HepG2 (cell line): ENCODE results near the gene ALDH2. TPM values are rescaled to one million over a fixed set of nuclear protein-coding genes. Genes with fewer than 3 reads are reported as not detected.

ENCODE experiments used
- EED ChIP-seq: sonication (generic); formaldehyde crosslinking; IDR thresholded peaks from 2 replicates; pipeline ENCODE4 v1.5.0; 2020; ENCODE audit warnings: mild to moderate bottlenecking, missing genetic modification reagents
- KAT7 ChIP-seq: IDR thresholded peaks from 2 replicates; pipeline ENCODE4 v1.6.1; 2018; ENCODE audit warnings: borderline replicate concordance, missing compliant biosample characterization
- MEF2D ChIP-seq: sonication (generic); formaldehyde crosslinking; IDR thresholded peaks from 2 replicates; pipeline ENCODE4 v1.5.1; 2020; ENCODE audit warnings: mild to moderate bottlenecking, missing genetic modification reagents
- SETDB1 ChIP-seq: sonication (generic); formaldehyde crosslinking; IDR thresholded peaks from 2 replicates; pipeline ENCODE4 v1.5.1; 2020; ENCODE audit warnings: missing genetic modification reagents, mild to moderate bottlenecking, borderline replicate concordance
- SRF ChIP-seq: IDR thresholded peaks from 2 replicates; pipeline ENCODE4 v1.6.1; 2011; ENCODE audit warnings: mild to moderate bottlenecking, low read depth, low read length, moderate library complexity
- YY1 ChIP-seq: IDR thresholded peaks from 2 replicates; pipeline ENCODE4 v1.6.1; 2011; ENCODE audit warnings: low read length, low read depth, moderate library complexity, mild to moderate bottlenecking; ENCODE audit not compliant: insufficient read depth, insufficient replicate concordance
- ZFAT ChIP-seq: sonication (generic); formaldehyde crosslinking; conservative IDR thresholded peaks from 2 replicates; pipeline ENCODE4 v1.8.1; 2023; ENCODE audit warnings: missing genetic modification reagents, inconsistent platforms
- ZNF12 ChIP-seq: sonication (generic); formaldehyde crosslinking; IDR thresholded peaks from 2 replicates; pipeline ENCODE4 v1.5.0; 2020; ENCODE audit warnings: missing genetic modification reagents
- ZNF205 ChIP-seq: IDR thresholded peaks from 2 replicates; pipeline ENCODE4 v1.6.1; 2018; ENCODE audit warnings: missing biosample characterization, missing genetic modification reagents
- polyA plus RNA-seq, 8 experiments: library from polyadenylated mRNA; depleted of rRNA in 3 of 8; stranded (reverse) in 7 of 8; unstranded in 1 of 8; fragments of >200 nt; fragmentation: Illumina TruSeq in 4 of 8; extraction: Trizol in 4 of 8; gene quantifications; 2 replicates each; pipeline versions ENCODE4 v1.2.1 to v1.2.3, GENCODE V29; 2011 to 2016; ENCODE audit warnings: low read depth in 4 of 8, missing spikeins in 1 of 8, mixed read lengths in 1 of 8; ENCODE audit not compliant: insufficient read depth in 1 of 8
- total RNA-seq, 5 experiments: library from RNA; depleted of rRNA; stranded (reverse); fragments of >200 nt; fragmentation: Illumina TruSeq; extraction: Trizol; gene quantifications; 2 replicates each; pipeline ENCODE4 v1.2.3, GENCODE V29; 2016; ENCODE audit warnings: low read depth in 1 of 5
- TF ChIP-seq, protein P1 (sequence below): sonication (generic); formaldehyde crosslinking; IDR thresholded peaks from one replicate; pipeline ENCODE4 v1.5.1; 2020; ENCODE audit warnings: mild to moderate bottlenecking, missing genetic modification reagents; ENCODE audit errors: not compliant biosample characterization
- TF ChIP-seq, protein P2 (sequence below), 2 experiments: fragments of 450-650 bp in 1 of 2; sonication (generic) in 1 of 2; formaldehyde crosslinking; IDR thresholded peaks; 2 replicates each; pipeline versions ENCODE4 v1.5.0 to v1.8.0; 2020 to 2022; ENCODE audit warnings: mild to moderate bottlenecking in 1 of 2, missing genetic modification reagents in 1 of 2
- TF ChIP-seq, protein P3 (sequence below): sonication (generic); formaldehyde crosslinking; conservative IDR thresholded peaks from 2 replicates; pipeline ENCODE4 v1.8.1; 2023; ENCODE audit warnings: missing genetic modification reagents
- TF ChIP-seq, protein P4 (sequence below): sonication (generic); formaldehyde crosslinking; IDR thresholded peaks from 2 replicates; pipeline ENCODE4 v1.4.0; 2020; ENCODE audit warnings: missing genetic modification reagents
- TF ChIP-seq, protein P5 (sequence below): sonication (generic); formaldehyde crosslinking; IDR thresholded peaks from 2 replicates; pipeline ENCODE4 v1.4.0; 2020; ENCODE audit warnings: missing genetic modification reagents, low read depth, mild to moderate bottlenecking, borderline replicate concordance

The ALDH2 gene
- total and polyA plus RNA-seq, 2 of the 13 experiments (the other 11 are each of a cell fraction or from before 2014, with no cell fraction given) = 78.8 to 103 TPM

DNA sequence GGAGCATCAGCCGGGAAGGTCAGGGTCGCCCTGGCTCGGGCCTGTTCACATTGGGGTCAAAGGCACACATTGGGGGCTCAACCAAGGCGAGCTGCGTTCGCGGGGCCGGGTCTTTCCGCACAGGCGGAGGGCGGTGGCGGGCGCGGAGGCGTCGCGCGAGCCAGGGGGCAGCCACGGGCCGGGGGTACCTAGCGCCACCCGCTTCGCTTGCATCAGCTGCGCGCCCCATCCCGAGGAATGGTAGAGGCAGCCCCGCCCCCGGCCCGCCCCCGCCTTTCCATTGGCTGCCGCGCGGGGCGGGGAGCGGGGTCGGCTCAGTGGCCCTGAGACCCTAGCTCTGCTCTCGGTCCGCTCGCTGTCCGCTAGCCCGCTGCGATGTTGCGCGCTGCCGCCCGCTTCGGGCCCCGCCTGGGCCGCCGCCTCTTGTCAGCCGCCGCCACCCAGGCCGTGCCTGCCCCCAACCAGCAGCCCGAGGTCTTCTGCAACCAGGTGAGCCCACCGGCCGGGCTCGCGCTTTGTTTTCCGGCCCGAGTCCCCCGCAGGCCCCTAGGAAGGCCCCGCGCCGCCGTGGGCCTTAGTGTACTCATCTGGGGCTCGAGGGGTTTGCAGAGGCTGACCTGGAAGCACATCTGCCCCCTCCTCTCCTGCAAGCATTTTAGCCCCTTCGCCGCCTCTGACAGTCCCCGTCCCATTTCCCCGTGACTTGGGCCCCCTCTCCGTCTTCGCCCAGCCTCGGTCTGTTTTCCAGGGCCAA lies at the start of gene ALDH2 (continued):
- TF ChIP-seq ZNF12 (CRISPR knock-in tag) (no peak), ZNF205 (CRISPR knock-in tag) (0 out of 2 replicates have a peak, but pooled peaks have one; percentile 32), SRF (no peak), ZFAT (CRISPR knock-in tag) (no peak), SETDB1 (CRISPR knock-in tag) (no peak), YY1 (peak; percentile 20), MEF2D (no peak), EED (CRISPR knock-in tag) (peak; percentile 56; the same call in 1 of the 2 replicates), KAT7 (CRISPR knock-in tag) (peak; percentile 45; the same call in 1 of the 2 replicates)
- TF ChIP-seq, protein P1, sequence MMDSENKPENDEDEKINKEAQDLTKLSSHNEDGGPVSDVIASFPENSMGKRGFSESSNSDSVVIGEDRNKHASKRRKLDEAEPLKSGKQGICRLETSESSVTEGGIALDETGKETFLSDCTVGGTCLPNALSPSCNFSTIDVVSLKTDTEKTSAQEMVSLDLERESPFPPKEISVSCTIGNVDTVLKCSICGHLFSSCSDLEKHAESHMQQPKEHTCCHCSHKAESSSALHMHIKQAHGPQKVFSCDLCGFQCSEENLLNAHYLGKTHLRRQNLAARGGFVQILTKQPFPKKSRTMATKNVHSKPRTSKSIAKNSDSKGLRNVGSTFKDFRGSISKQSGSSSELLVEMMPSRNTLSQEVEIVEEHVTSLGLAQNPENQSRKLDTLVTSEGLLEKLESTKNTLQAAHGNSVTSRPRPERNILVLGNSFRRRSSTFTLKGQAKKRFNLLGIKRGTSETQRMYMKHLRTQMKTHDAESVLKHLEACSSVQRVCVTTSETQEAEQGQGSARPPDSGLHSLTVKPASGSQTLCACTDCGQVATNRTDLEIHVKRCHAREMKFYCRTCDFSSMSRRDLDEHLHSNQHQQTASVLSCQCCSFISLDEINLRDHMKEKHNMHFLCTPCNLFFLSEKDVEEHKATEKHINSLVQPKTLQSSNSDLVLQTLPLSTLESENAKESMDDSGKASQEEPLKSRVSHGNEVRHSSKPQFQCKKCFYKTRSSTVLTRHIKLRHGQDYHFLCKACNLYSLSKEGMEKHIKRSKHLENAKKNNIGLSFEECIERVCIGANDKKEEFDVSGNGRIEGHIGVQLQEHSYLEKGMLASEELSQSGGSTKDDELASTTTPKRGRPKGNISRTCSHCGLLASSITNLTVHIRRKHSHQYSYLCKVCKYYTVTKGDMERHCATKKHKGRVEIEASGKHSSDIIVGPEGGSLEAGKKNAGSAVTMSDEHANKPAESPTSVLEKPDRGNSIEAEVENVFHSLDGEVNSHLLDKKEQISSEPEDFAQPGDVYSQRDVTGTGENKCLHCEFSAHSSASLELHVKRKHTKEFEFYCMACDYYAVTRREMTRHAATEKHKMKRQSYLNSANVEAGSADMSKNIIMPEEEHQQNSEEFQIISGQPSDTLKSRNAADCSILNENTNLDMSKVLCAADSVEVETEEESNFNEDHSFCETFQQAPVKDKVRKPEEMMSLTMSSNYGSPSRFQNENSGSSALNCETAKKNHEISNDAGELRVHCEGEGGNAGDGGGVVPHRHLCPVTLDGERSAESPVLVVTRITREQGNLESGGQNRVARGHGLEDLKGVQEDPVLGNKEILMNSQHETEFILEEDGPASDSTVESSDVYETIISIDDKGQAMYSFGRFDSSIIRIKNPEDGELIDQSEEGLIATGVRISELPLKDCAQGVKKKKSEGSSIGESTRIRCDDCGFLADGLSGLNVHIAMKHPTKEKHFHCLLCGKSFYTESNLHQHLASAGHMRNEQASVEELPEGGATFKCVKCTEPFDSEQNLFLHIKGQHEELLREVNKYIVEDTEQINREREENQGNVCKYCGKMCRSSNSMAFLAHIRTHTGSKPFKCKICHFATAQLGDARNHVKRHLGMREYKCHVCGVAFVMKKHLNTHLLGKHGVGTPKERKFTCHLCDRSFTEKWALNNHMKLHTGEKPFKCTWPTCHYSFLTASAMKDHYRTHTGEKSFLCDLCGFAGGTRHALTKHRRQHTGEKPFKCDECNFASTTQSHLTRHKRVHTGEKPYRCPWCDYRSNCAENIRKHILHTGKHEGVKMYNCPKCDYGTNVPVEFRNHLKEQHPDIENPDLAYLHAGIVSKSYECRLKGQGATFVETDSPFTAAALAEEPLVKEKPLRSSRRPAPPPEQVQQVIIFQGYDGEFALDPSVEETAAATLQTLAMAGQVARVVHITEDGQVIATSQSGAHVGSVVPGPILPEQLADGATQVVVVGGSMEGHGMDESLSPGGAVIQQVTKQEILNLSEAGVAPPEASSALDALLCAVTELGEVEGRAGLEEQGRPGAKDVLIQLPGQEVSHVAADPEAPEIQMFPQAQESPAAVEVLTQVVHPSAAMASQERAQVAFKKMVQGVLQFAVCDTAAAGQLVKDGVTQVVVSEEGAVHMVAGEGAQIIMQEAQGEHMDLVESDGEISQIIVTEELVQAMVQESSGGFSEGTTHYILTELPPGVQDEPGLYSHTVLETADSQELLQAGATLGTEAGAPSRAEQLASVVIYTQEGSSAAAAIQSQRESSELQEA (CRISPR knock-in tag) = peak; percentile 55
- TF ChIP-seq, protein P2, sequence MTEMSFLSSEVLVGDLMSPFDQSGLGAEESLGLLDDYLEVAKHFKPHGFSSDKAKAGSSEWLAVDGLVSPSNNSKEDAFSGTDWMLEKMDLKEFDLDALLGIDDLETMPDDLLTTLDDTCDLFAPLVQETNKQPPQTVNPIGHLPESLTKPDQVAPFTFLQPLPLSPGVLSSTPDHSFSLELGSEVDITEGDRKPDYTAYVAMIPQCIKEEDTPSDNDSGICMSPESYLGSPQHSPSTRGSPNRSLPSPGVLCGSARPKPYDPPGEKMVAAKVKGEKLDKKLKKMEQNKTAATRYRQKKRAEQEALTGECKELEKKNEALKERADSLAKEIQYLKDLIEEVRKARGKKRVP (CRISPR knock-in tag; IDR thresholded peaks at IDR 0.05) = peak in 1 of 2 experiments; percentile 99; a peak in 2 of 4 replicates
- TF ChIP-seq, protein P3, sequence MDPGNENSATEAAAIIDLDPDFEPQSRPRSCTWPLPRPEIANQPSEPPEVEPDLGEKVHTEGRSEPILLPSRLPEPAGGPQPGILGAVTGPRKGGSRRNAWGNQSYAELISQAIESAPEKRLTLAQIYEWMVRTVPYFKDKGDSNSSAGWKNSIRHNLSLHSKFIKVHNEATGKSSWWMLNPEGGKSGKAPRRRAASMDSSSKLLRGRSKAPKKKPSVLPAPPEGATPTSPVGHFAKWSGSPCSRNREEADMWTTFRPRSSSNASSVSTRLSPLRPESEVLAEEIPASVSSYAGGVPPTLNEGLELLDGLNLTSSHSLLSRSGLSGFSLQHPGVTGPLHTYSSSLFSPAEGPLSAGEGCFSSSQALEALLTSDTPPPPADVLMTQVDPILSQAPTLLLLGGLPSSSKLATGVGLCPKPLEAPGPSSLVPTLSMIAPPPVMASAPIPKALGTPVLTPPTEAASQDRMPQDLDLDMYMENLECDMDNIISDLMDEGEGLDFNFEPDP (CRISPR knock-in tag) = no peak
- TF ChIP-seq, protein P4, sequence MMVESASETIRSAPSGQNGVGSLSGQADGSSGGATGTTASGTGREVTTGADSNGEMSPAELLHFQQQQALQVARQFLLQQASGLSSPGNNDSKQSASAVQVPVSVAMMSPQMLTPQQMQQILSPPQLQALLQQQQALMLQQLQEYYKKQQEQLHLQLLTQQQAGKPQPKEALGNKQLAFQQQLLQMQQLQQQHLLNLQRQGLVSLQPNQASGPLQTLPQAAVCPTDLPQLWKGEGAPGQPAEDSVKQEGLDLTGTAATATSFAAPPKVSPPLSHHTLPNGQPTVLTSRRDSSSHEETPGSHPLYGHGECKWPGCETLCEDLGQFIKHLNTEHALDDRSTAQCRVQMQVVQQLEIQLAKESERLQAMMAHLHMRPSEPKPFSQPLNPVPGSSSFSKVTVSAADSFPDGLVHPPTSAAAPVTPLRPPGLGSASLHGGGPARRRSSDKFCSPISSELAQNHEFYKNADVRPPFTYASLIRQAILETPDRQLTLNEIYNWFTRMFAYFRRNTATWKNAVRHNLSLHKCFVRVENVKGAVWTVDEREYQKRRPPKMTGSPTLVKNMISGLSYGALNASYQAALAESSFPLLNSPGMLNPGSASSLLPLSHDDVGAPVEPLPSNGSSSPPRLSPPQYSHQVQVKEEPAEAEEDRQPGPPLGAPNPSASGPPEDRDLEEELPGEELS = 0 out of 2 replicates have a peak, but pooled peaks have one; percentile 41
- TF ChIP-seq, protein P5, sequence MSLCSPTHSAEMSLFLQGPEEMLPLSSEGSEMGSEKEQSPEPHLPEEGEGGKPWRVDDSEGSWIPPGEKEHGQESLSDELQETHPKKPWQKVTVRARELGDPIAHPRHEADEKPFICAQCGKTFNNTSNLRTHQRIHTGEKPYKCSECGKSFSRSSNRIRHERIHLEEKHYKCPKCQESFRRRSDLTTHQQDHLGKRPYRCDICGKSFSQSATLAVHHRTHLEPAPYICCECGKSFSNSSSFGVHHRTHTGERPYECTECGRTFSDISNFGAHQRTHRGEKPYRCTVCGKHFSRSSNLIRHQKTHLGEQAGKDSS = no peak
